Measurements from ENCODE around the gene PDE7B.

PDE7B gene

GRCh38 chr6:136112262-136112661, 260.8 kb downstream of the PDE7B start:
- ChIA-PET POLR2A (no interaction called here), CTCF (interaction anchor here (1.3 kb wide), 2 partner anchors 9 to 28 kb away, joined by 3 read pairs; no protein-coding TSS in a partner anchor)
- no peak for TF ChIP-seq CTCF (IDR thresholded peaks at IDR 0.05; ENCODE audit: control extremely low read depth, extremely low read depth, low read depth, missing control alignments)
- DNase-seq (ENCODE audit: extremely low spot score): no peak

- DNase-seq (ENCODE audit: extremely low spot score): no peak
- ChIA-PET POLR2A (no interaction called here), CTCF (interaction anchor here (1.2 to 1.3 kb wide), 2 partner anchors 10 to 69 kb away, joined by 3 read pairs; no protein-coding TSS in a partner anchor)
- TF ChIP-seq CTCF (IDR thresholded peaks at IDR 0.05; ENCODE audit: control extremely low read depth, extremely low read depth, low read depth, missing control alignments): no peak
Observed at GRCh38 chr6:136113736-136114173, 262.3 kb downstream of the PDE7B start.

GRCh38 chr6:136114661-136115060, 263.2 kb downstream of the PDE7B start:
- ChIA-PET POLR2A (no interaction called here), CTCF (no interaction called here)
- TF ChIP-seq CTCF (IDR thresholded peaks at IDR 0.05; ENCODE audit: control extremely low read depth, extremely low read depth, low read depth, missing control alignments): no peak
- DNase-seq (ENCODE audit: extremely low spot score): no peak

DNA sequence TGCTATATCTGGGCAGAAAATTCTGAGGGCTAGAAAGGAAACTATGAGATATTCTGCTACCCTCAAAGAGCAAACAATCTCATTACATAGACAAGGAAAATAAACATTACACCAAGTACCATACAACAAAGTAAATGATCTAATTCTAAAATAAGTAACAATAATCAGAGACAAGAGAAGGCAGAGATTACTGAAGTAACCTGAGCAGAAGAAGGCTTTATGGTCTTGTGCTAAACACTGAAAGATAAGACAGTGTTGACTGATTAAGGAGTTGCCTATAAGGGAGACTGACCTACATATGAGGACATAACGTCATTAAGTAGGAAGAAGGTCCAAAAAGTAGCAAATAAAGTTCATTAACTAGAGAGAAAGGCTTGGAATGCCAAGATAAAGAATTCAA, 264.4 kb downstream of the PDE7B start:
- POLR2A ChIA-PET: no interaction called here
- CTCF ChIA-PET: interaction anchor here (2.3 to 3.0 kb wide), 2 partner anchors 10 to 12 kb away, joined by 8 to 11 read pairs; no protein-coding TSS in a partner anchor
- no peak for TF ChIP-seq CTCF (IDR thresholded peaks at IDR 0.05; ENCODE audit: control extremely low read depth, extremely low read depth, low read depth, missing control alignments)
- no peak for DNase-seq (ENCODE audit: extremely low spot score)

DNA sequence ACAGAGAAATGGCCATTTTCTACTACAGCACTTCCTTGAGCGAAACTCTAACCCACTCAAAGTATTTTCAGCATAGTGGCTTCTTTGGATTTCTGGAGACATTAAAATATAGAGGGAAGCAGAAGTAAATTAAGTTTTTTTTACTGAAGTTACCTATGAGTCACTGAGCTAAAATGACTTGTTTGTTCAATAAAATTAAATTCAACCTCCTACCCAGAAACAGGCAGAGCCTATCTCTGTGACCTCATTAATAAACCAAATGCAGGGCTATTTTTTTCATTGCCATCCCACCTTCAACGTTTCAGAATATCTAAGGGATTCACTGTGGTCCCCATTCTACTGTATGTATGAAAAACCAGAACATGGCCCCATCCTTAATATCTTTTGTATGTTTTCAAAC, 265.6 kb downstream of the PDE7B start:
- TF ChIP-seq CTCF (IDR thresholded peaks at IDR 0.05; ENCODE audit: control extremely low read depth, extremely low read depth, low read depth, missing control alignments): no peak
- CTCF ChIA-PET: interaction anchor here (2.3 to 3.0 kb wide), 2 partner anchors 10 to 11 kb away, joined by 8 to 11 read pairs; no protein-coding TSS in a partner anchor
- POLR2A ChIA-PET: no interaction called here
- DNase-seq (ENCODE audit: extremely low spot score): no peak

DNA sequence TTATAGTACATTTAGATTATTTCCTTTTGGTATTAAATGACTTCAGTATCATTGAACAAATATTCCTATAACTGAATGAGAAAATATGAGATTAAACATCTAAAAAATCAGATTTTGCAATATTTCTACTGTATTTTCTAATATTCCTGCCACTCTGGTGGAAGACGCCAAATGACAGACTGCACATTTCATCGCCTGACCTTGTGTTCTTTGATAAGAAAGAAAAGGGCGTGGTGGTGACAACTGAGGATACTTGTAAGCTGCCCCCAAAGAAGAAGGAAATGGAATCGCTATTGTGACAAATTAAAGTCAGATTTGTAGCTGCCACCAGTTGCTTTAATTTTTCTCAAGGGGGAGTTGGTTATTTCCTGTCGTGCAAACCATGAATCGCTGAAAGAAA, 267.3 kb downstream of the PDE7B start:
- DNase-seq (ENCODE audit: extremely low spot score): no peak
- ChIA-PET CTCF (interaction anchor here (1.8 to 3.0 kb wide), 2 partner anchors 12 to 29 kb away, joined by 4 to 8 read pairs; no protein-coding TSS in a partner anchor), POLR2A (no interaction called here)
- TF ChIP-seq CTCF (IDR thresholded peaks at IDR 0.05; ENCODE audit: control extremely low read depth, extremely low read depth, low read depth, missing control alignments): no peak

Data from GM10248 (cell line).